ENCODE results near the gene TGFB3. TPM values are rescaled to one million over a fixed set of nuclear protein-coding genes. Genes with fewer than 3 reads are reported as not detected.

Gene TGFB3
- total RNA-seq, 1 donor from 2014 or later: 27.2 TPM

- peak; percentile 62 for DNase-seq
- Histone ChIP-seq H3K9me3 (replicated peaks) (no peaks in the 10 kb centered on the region), H3K27ac (replicated peaks) (peak overlapping the region; percentile 72), H3K36me3 (peaks cover 45% of the 10 kb centered on the region), H3K4me3 (peak overlapping the region; percentile 43), H3K27me3 (ENCODE audit: low read depth) (no peaks in the 10 kb centered on the region), H3K4me1 (peaks cover 53% of the 10 kb centered on the region)
- intact Hi-C loops (cut with micrococcal nuclease): loop anchor here (10.0 kb wide), 1 partner anchor 201 kb away; no protein-coding TSS in a partner anchor
- no peak for TF ChIP-seq CTCF (IDR thresholded peaks at IDR 0.05; ENCODE audit: borderline replicate concordance)
Measured at GRCh38 chr14:75995372-75996041, 13.7 kb upstream of the TGFB3 start.

- peaks cover 36% of the 10 kb centered on the region for H3K36me3 ChIP-seq
- DNase-seq: no peak
- peaks cover 64% of the 10 kb centered on the region for H3K4me1 ChIP-seq
- peak; percentile 11 for TF ChIP-seq CTCF (IDR thresholded peaks at IDR 0.05; ENCODE audit: borderline replicate concordance)
- H3K27ac ChIP-seq (replicated peaks): peak overlapping the region; percentile 72
- H3K4me3 ChIP-seq: no peak overlapping the region
- no peaks in the 10 kb centered on the region for H3K27me3 ChIP-seq (ENCODE audit: low read depth)
- intact Hi-C loops (cut with micrococcal nuclease): loop anchor here (10.0 kb wide), 1 partner anchor 199 kb away; no protein-coding TSS in a partner anchor
- no peaks in the 10 kb centered on the region for H3K9me3 ChIP-seq (replicated peaks)
Measured at GRCh38 chr14:75993567-75994041, 11.8 kb upstream of the TGFB3 start.

GRCh38 chr14:75991753-75992152 lies 10.0 kb upstream of the TGFB3 start:
- no peaks in the 10 kb centered on the region for H3K9me3 ChIP-seq (replicated peaks)
- H3K4me3 ChIP-seq: no peak overlapping the region
- H3K27me3 ChIP-seq (ENCODE audit: low read depth): no peaks in the 10 kb centered on the region
- intact Hi-C loops (cut with micrococcal nuclease): loop anchor here (10.0 kb wide), 1 partner anchor 197 kb away; no protein-coding TSS in a partner anchor
- peak overlapping the region; percentile 13 for H3K27ac ChIP-seq (replicated peaks)
- peaks cover 74% of the 10 kb centered on the region for H3K4me1 ChIP-seq
- peaks cover 24% of the 10 kb centered on the region for H3K36me3 ChIP-seq
- no peak for TF ChIP-seq CTCF (IDR thresholded peaks at IDR 0.05; ENCODE audit: borderline replicate concordance)
- DNase-seq: no peak

GRCh38 chr14:75990297-75990696 lies 8.5 kb upstream of the TGFB3 start:
- H3K27me3 ChIP-seq (ENCODE audit: low read depth): no peaks in the 10 kb centered on the region
- H3K27ac ChIP-seq (replicated peaks): no peak overlapping the region
- H3K4me1 ChIP-seq: peaks cover 74% of the 10 kb centered on the region
- TF ChIP-seq CTCF (IDR thresholded peaks at IDR 0.05; ENCODE audit: borderline replicate concordance): no peak
- no peaks in the 10 kb centered on the region for H3K9me3 ChIP-seq (replicated peaks)
- H3K36me3 ChIP-seq: peaks cover 18% of the 10 kb centered on the region
- no peak overlapping the region for H3K4me3 ChIP-seq
- intact Hi-C loops (cut with micrococcal nuclease): loop anchor here (10.0 kb wide), 1 partner anchor 195 kb away; no protein-coding TSS in a partner anchor
- no peak for DNase-seq

- Histone ChIP-seq H3K36me3 (peaks cover 18% of the 10 kb centered on the region), H3K4me1 (peaks cover 72% of the 10 kb centered on the region), H3K9me3 (replicated peaks) (no peaks in the 10 kb centered on the region), H3K27me3 (ENCODE audit: low read depth) (no peaks in the 10 kb centered on the region), H3K27ac (replicated peaks) (peak overlapping the region; percentile 70), H3K4me3 (no peak overlapping the region)
- intact Hi-C loops (cut with micrococcal nuclease): loop anchor here (10.0 kb wide), 1 partner anchor 274 kb away; no protein-coding TSS in a partner anchor
- no peak for TF ChIP-seq CTCF (IDR thresholded peaks at IDR 0.05; ENCODE audit: borderline replicate concordance)
- no peak for DNase-seq
Measured at GRCh38 chr14:75989134-75989533, 7.3 kb upstream of the TGFB3 start.

Measured in left ventricle myocardium inferior (tissue), 1 donor.